ENCODE results near the gene SLC22A16. TPM values are rescaled to one million over a fixed set of nuclear protein-coding genes. Genes with fewer than 3 reads are reported as not detected.

Gene SLC22A16
- total RNA-seq, 1 experiment from 2014 or later = not detected

- no peak for TF ChIP-seq CTCF (IDR thresholded peaks at IDR 0.05; ENCODE audit: unreplicated experiment)
- no TSS peak for BruUV-seq (replicated peaks)
- Mint-ChIP-seq H3K9me3 (ENCODE audit: low read depth, unreplicated experiment) (no peaks in the 10 kb centered on the region), H3K27ac (ENCODE audit: unreplicated experiment) (no peak overlapping the region), H3K4me1 (ENCODE audit: low read depth, unreplicated experiment) (peaks cover 8% of the 10 kb centered on the region), H3K36me3 (ENCODE audit: insufficient read depth, unreplicated experiment) (no peaks in the 10 kb centered on the region), H3K4me3 (ENCODE audit: low read depth, unreplicated experiment) (no peak overlapping the region), H3K27me3 (ENCODE audit: unreplicated experiment) (no peaks in the 10 kb centered on the region)
- intact Hi-C loops (cut with micrococcal nuclease; ENCODE audit: unreplicated experiment) = loop anchor here (2.0 to 10.0 kb wide), 4 partner anchors 211 to 863 kb away; partner anchors contain the start of gene WASF1
- CTCF ChIA-PET = interaction anchor here (0.6 to 1.1 kb wide), 2 partner anchors 121 to 350 kb away, joined by 5 read pairs; no protein-coding TSS in a partner anchor
- DNase-seq = no peak
These were observed 86.6 kb downstream of the SLC22A16 start for GRCh38 chr6:110389689-110390382.

- Mint-ChIP-seq H3K9me3 (ENCODE audit: low read depth, unreplicated experiment) (no peaks in the 10 kb centered on the region), H3K4me1 (ENCODE audit: low read depth, unreplicated experiment) (peaks cover 8% of the 10 kb centered on the region), H3K4me3 (ENCODE audit: low read depth, unreplicated experiment) (no peak overlapping the region), H3K27ac (ENCODE audit: unreplicated experiment) (no peak overlapping the region), H3K36me3 (ENCODE audit: insufficient read depth, unreplicated experiment) (no peaks in the 10 kb centered on the region), H3K27me3 (ENCODE audit: unreplicated experiment) (no peaks in the 10 kb centered on the region)
- BruUV-seq (replicated peaks) = no TSS peak
- CTCF ChIA-PET = interaction anchor here (1.1 kb wide), 1 partner anchor 683 kb away, joined by 3 read pairs; no protein-coding TSS in a partner anchor
- intact Hi-C loops (cut with micrococcal nuclease; ENCODE audit: unreplicated experiment) = no loop called here
- no peak for DNase-seq
- no peak for TF ChIP-seq CTCF (IDR thresholded peaks at IDR 0.05; ENCODE audit: unreplicated experiment)
These were observed 88.4 kb downstream of the SLC22A16 start for GRCh38 chr6:110387986-110388385.

GRCh38 chr6:110385458-110385863, 91.0 kb downstream of the SLC22A16 start:
- Mint-ChIP-seq H3K27ac (ENCODE audit: unreplicated experiment) (no peak overlapping the region), H3K36me3 (ENCODE audit: insufficient read depth, unreplicated experiment) (no peaks in the 10 kb centered on the region), H3K4me3 (ENCODE audit: low read depth, unreplicated experiment) (no peak overlapping the region), H3K4me1 (ENCODE audit: low read depth, unreplicated experiment) (peaks cover 8% of the 10 kb centered on the region), H3K27me3 (ENCODE audit: unreplicated experiment) (peaks cover 23% of the 10 kb centered on the region), H3K9me3 (ENCODE audit: low read depth, unreplicated experiment) (peaks cover 7% of the 10 kb centered on the region)
- no TSS peak for BruUV-seq (replicated peaks)
- no peak for TF ChIP-seq CTCF (IDR thresholded peaks at IDR 0.05; ENCODE audit: unreplicated experiment)
- no peak for DNase-seq
- intact Hi-C loops (cut with micrococcal nuclease; ENCODE audit: unreplicated experiment) = no loop called here
- CTCF ChIA-PET = no interaction called here

- BruUV-seq (replicated peaks) = no TSS peak
- Mint-ChIP-seq H3K9me3 (ENCODE audit: low read depth, unreplicated experiment) (peaks cover 7% of the 10 kb centered on the region), H3K27ac (ENCODE audit: unreplicated experiment) (no peak overlapping the region), H3K4me1 (ENCODE audit: low read depth, unreplicated experiment) (no peaks in the 10 kb centered on the region), H3K4me3 (ENCODE audit: low read depth, unreplicated experiment) (no peak overlapping the region), H3K36me3 (ENCODE audit: insufficient read depth, unreplicated experiment) (no peaks in the 10 kb centered on the region), H3K27me3 (ENCODE audit: unreplicated experiment) (peaks cover 60% of the 10 kb centered on the region)
- no peak for TF ChIP-seq CTCF (IDR thresholded peaks at IDR 0.05; ENCODE audit: unreplicated experiment)
- DNase-seq = no peak
- intact Hi-C loops (cut with micrococcal nuclease; ENCODE audit: unreplicated experiment) = no loop called here
- CTCF ChIA-PET = no interaction called here
These were observed 97.9 kb downstream of the SLC22A16 start for GRCh38 chr6:110378552-110378951.

Other genes with a start within 250 kb of the SLC22A16 start
- gene METTL24, start 118.3 kb downstream of the SLC22A16 start, total RNA-seq (2022) = not detected in 2 replicates
- gene DDO, start 61.0 kb downstream of the SLC22A16 start, total RNA-seq (2022) = 1.6 and 3.1 TPM in 2 replicates